WTC11 (cell line): Measurements from ENCODE around the gene CTXND2.

Source experiments
- CTCF ChIP-seq: fragments of 200-600 bp; IDR thresholded peaks from 2 replicates; pipeline ENCODE4 v1.8.0; 2022; ENCODE audit warnings: antibody characterized with exemption
- NFYB ChIP-seq: sonication (generic); formaldehyde crosslinking; conservative IDR thresholded peaks from 2 replicates; pipeline ENCODE4 v1.8.0; 2022; ENCODE audit warnings: low read depth, missing genetic modification reagents
- NR3C1 ChIP-seq: sonication (generic); formaldehyde crosslinking; conservative IDR thresholded peaks from 2 replicates; pipeline ENCODE4 v1.8.1; 2023; ENCODE audit warnings: low read depth, mild to moderate bottlenecking, missing genetic modification reagents
- ZNF121 ChIP-seq: sonication (generic); formaldehyde crosslinking; IDR thresholded peaks from 2 replicates; pipeline ENCODE4 v1.8.0; 2023; ENCODE audit warnings: missing genetic modification reagents
- ZNF138 ChIP-seq: sonication (generic); formaldehyde crosslinking; conservative IDR thresholded peaks from 2 replicates; pipeline ENCODE4 v1.8.1; 2022; ENCODE audit warnings: mild to moderate bottlenecking, moderate library complexity, missing genetic modification reagents
- TF ChIP-seq, protein P1 (sequence below): sonication (generic); formaldehyde crosslinking; IDR thresholded peaks from 2 replicates; pipeline ENCODE4 v1.8.0; 2023; ENCODE audit warnings: mild to moderate bottlenecking, missing genetic modification reagents

DNA sequence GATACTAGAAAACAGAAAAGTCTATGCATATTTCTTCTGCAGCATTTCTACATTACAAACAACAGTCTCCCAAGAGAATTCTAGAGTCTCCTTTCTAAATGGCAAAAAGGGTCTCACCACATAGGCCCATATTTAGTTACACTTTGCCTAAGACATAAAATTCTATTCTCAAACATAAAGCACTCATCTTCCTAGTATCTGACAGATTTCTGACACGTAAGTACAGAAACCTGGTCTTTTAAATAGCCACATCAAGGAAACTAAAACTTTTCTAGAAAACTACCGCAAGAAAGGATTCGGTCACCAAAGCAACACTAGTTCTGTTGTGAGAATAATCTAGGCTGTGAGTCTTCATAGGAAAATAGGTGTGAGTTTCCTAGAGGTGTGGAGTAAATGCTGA is 45.3 kb upstream of the CTXND2 start:
- TF ChIP-seq NFYB (CRISPR knock-in tag) = no peak
- no peak for TF ChIP-seq ZNF138 (CRISPR knock-in tag)
- TF ChIP-seq, protein P1, sequence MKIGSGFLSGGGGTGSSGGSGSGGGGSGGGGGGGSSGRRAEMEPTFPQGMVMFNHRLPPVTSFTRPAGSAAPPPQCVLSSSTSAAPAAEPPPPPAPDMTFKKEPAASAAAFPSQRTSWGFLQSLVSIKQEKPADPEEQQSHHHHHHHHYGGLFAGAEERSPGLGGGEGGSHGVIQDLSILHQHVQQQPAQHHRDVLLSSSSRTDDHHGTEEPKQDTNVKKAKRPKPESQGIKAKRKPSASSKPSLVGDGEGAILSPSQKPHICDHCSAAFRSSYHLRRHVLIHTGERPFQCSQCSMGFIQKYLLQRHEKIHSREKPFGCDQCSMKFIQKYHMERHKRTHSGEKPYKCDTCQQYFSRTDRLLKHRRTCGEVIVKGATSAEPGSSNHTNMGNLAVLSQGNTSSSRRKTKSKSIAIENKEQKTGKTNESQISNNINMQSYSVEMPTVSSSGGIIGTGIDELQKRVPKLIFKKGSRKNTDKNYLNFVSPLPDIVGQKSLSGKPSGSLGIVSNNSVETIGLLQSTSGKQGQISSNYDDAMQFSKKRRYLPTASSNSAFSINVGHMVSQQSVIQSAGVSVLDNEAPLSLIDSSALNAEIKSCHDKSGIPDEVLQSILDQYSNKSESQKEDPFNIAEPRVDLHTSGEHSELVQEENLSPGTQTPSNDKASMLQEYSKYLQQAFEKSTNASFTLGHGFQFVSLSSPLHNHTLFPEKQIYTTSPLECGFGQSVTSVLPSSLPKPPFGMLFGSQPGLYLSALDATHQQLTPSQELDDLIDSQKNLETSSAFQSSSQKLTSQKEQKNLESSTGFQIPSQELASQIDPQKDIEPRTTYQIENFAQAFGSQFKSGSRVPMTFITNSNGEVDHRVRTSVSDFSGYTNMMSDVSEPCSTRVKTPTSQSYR (CRISPR knock-in tag) = no peak
- no peak for TF ChIP-seq CTCF
- no peak for TF ChIP-seq ZNF121 (CRISPR knock-in tag)
- TF ChIP-seq NR3C1 (CRISPR knock-in tag) = no peak
